Activated CD4-positive, alpha-beta T cell treated with anti-CD3 and anti-CD28 coated beads, Interleukin-2, amount 50 U/mL, for 24 hours (primary cell): Measurements from ENCODE around the gene PIK3IP1.
A peak's percentile ranks its signal among the peaks of the same experiment; 100 is the strongest.
"Not testable (repeated sequence)": the region's sequence is repeated elsewhere in the genome, so short reads cannot be mapped to it uniquely, and the experiment has no call there.

Experiments used
- DNase-seq, 2 donors: peaks; one replicate each; pipeline ENCODE4 v3.0.0-alpha.2; 2020; ENCODE audit warnings: low read depth in 1 of 2, low spot score in 1 of 2

The PIK3IP1 gene

GRCh38 chr22:31250740-31251600 lies 41.3 kb downstream of the PIK3IP1 start:
- DNase-seq = no peak

- no peak for DNase-seq
Observed at GRCh38 chr22:31248965-31249958, 43.0 kb downstream of the PIK3IP1 start.

DNA sequence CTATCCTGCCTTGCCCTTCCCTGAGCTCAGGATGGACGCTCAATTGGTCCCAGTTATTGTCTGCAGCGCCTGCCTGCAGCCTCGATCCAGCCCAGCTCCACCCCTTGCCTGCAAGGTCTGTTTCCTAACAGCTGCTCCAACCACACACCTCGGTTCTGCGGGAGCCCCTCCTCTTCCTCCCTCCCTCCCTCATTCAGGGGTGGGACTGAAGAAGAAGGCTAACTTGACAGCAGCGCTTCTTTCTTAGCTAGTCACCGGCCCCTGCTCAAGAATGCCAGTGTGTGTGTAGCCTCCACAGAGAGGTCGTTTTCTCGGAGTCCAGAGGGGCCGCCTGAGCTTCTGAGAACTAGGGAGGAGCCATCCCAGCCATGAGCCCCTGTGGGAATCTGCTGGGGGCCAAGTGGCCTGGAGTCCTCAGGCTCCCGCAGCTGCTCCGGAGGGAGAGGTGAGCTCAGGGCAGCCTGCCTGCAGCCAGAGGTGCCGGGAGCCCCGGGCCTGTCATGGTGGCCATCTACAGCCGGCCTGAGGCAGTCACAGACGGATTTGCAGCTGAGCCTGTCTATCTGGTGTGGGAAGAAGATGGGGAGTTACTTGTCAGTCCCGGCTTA lies 44.0 kb downstream of the PIK3IP1 start:
- DNase-seq = peak in 1 of 2 donors; percentile 59

DNA sequence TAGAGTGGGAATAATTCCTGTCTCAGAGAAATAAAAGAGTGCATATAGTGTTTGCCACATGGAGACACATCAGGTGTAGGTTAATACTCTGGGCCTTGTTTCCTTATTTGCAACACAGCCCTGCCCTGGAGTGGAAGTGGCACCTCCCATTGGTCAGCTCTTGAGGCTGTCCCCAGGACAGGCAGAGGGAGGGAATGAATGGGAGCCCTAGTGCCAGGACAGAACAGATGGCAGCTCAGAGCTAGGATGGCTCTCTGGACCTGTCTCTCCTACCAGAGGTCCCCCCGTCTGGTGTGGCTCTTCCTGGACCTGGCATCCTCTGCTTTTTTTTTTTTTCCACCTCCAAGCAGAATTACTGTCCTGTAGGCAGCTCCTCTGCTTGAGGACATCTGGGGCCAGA lies 44.6 kb downstream of the PIK3IP1 start:
- no peak for DNase-seq

- no peak for DNase-seq
Observed at GRCh38 chr22:31246687-31247086, 45.6 kb downstream of the PIK3IP1 start.

- not testable (repeated sequence) for DNase-seq
Observed at GRCh38 chr22:31245998-31246397, 46.3 kb downstream of the PIK3IP1 start.

- no peak for DNase-seq
Observed at GRCh38 chr22:31244943-31245451, 47.3 kb downstream of the PIK3IP1 start.

- no peak for DNase-seq
Observed at GRCh38 chr22:31244046-31244942, 48.0 kb downstream of the PIK3IP1 start.

- no peak for DNase-seq
Observed at GRCh38 chr22:31243339-31244045, 48.8 kb downstream of the PIK3IP1 start.

DNA sequence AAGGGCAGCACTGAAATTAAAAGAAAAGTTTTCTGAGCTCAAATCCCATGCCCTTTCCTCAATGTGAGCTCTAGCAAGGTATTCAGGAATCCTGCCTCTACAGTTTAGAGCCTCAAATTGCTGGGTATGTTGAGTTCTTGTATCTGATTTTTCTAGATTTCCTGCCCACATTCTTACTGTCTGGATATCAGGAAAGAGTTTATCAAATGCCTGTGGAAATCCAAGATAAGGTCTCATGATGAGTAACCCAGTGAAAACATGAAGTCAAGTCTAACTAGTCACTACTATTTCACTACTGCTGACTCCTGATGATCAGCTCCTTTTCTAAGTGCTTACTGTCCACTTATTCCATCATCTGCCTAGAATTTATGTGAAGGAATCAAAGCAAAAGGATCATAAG lies 50.4 kb downstream of the PIK3IP1 start:
- no peak for DNase-seq

- no peak for DNase-seq
Observed at GRCh38 chr22:31241200-31241599, 51.1 kb downstream of the PIK3IP1 start.

GRCh38 chr22:31239771-31240370 lies 52.4 kb downstream of the PIK3IP1 start:
- no peak for DNase-seq

GRCh38 chr22:31238057-31238456 lies 54.2 kb downstream of the PIK3IP1 start:
- DNase-seq = no peak

- DNase-seq = not testable (repeated sequence)
Observed at GRCh38 chr22:31236044-31236443, 56.2 kb downstream of the PIK3IP1 start.

- DNase-seq = no peak
Observed at GRCh38 chr22:31235081-31235480, 57.2 kb downstream of the PIK3IP1 start.

DNA sequence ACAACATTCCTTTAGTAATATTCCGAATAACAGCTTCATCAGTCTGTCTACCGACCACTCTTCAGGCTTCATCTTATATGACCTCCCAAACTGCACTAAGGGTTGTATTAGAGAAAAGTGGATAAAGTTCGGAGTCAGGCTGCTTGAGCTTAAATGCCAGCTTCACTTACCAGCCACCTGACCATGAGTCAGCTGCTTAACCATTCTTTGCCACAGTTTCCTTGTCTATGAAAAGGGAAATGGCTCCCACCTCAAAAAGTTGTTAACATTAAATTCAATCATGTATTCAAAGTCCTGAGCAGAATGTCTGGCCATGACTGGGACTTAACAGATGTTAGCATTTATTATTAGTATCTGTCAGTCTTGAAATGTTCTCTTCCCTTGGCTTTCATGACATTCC lies 59.3 kb downstream of the PIK3IP1 start:
- DNase-seq = no peak
